ENCODE results near the gene DHRS7.

- TF ChIP-seq CTCF (IDR thresholded peaks at IDR 0.05) (no peak), POLR2A (IDR thresholded peaks at IDR 0.05) (no peak)
Measured at GRCh38 chr14:60102389-60102788, 62.8 kb downstream of the DHRS7 start.
